HepG2 (cell line): Measurements from ENCODE around the gene COL18A1.

ENCODE experiments used
- ESRRA ChIP-seq: sonication (generic); formaldehyde crosslinking; IDR thresholded peaks from 2 replicates; pipeline ENCODE4 v1.5.1; 2020; ENCODE audit warnings: mild to moderate bottlenecking, low read depth, missing genetic modification reagents
- FOXP1 ChIP-seq, 2 experiments: fragments of 450-650 bp in 1 of 2; IDR thresholded peaks; 2 replicates each; pipeline ENCODE4 v1.6.1; 2017 to 2018; ENCODE audit warnings: antibody characterized with exemption in 1 of 2
- JUNB ChIP-seq: sonication (generic); formaldehyde crosslinking; IDR thresholded peaks from 2 replicates; pipeline ENCODE4 v1.8.0; 2022; ENCODE audit warnings: missing genetic modification reagents, mild to moderate bottlenecking, borderline replicate concordance
- POLR2A ChIP-seq, 2 experiments: IDR thresholded peaks; 2 replicates each; pipeline ENCODE4 v1.6.1; 2011; ENCODE audit warnings: low read depth in 2 of 2, low read length in 2 of 2, mild to moderate bottlenecking in 1 of 2, moderate library complexity in 1 of 2; ENCODE audit not compliant: insufficient read depth in 1 of 2
- SMARCE1 ChIP-seq: fragments of 450-650 bp; IDR thresholded peaks from 2 replicates; pipeline ENCODE4 v1.6.1; 2017; ENCODE audit warnings: borderline replicate concordance
- ZNF24 ChIP-seq: fragments of 450-650 bp; IDR thresholded peaks from 2 replicates; pipeline ENCODE4 v1.6.1; 2017; ENCODE audit warnings: antibody characterized with exemption, mild to moderate bottlenecking
- ZNF850 ChIP-seq: sonication (generic); formaldehyde crosslinking; conservative IDR thresholded peaks from 2 replicates; pipeline ENCODE4 v1.9.0; 2021; ENCODE audit warnings: mild to moderate bottlenecking, missing genetic modification reagents
- TF ChIP-seq, protein P1 (sequence below): sonication (generic); formaldehyde crosslinking; IDR thresholded peaks from 2 replicates; pipeline ENCODE4 v1.5.1; 2020; ENCODE audit warnings: missing genetic modification reagents, mild to moderate bottlenecking, borderline replicate concordance
- TF ChIP-seq, protein P2 (sequence below): sonication (generic); formaldehyde crosslinking; IDR thresholded peaks from 2 replicates; pipeline ENCODE4 v1.4.0; 2020; ENCODE audit warnings: missing genetic modification reagents, borderline replicate concordance

DNA sequence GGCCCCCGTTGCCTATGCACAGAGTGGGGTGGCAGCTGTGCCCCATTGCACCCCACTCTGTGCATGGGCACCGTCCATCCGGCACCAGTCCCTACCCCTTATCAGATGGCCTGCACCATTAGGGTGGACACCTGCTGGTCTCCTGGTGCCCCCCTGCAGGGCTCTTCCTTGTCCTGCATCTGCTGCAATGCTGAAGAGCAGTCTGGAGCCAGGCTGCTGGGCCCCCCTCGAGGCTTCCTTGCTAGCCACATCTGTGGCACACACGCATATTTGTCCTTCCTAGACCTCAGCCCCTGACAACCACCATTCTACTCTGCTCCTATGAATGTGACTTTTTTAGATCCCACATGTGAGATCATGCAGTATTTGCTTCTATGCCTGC lies 56.4 kb downstream of the COL18A1 start:
- TF ChIP-seq FOXP1 (IDR thresholded peaks at IDR 0.05) (no peak), FOXP1 (CRISPR knock-in tag; IDR thresholded peaks at IDR 0.05) (no peak), ESRRA (CRISPR knock-in tag) (no peak), POLR2A (IDR thresholded peaks at IDR 0.05; ENCODE audit: insufficient read depth in 1 of 2, low read depth in 2 of 2, low read length in 2 of 2) (no peak), JUNB (CRISPR knock-in tag) (no peak), ZNF850 (CRISPR knock-in tag) (no peak), SMARCE1 (no peak), ZNF24 (no peak)
- TF ChIP-seq, protein P1, sequence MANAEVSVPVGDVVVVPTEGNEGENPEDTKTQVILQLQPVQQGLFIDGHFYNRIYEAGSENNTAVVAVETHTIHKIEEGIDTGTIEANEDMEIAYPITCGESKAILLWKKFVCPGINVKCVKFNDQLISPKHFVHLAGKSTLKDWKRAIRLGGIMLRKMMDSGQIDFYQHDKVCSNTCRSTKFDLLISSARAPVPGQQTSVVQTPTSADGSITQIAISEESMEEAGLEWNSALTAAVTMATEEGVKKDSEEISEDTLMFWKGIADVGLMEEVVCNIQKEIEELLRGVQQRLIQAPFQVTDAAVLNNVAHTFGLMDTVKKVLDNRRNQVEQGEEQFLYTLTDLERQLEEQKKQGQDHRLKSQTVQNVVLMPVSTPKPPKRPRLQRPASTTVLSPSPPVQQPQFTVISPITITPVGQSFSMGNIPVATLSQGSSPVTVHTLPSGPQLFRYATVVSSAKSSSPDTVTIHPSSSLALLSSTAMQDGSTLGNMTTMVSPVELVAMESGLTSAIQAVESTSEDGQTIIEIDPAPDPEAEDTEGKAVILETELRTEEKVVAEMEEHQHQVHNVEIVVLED (CRISPR knock-in tag) = no peak
- TF ChIP-seq, protein P2, sequence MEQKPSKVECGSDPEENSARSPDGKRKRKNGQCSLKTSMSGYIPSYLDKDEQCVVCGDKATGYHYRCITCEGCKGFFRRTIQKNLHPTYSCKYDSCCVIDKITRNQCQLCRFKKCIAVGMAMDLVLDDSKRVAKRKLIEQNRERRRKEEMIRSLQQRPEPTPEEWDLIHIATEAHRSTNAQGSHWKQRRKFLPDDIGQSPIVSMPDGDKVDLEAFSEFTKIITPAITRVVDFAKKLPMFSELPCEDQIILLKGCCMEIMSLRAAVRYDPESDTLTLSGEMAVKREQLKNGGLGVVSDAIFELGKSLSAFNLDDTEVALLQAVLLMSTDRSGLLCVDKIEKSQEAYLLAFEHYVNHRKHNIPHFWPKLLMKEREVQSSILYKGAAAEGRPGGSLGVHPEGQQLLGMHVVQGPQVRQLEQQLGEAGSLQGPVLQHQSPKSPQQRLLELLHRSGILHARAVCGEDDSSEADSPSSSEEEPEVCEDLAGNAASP (CRISPR knock-in tag) = no peak
